Stimulated activated CD4-positive, alpha-beta T cell treated with anti-CD3 and anti-CD28 coated beads, Interleukin-15, amount 100 ng/mL, for 24 hours (primary cell): ENCODE results near the gene RREB1.

Experiments
- DNase-seq: peaks from one replicate; pipeline ENCODE4 v3.0.0-alpha.2; 2020

Gene RREB1

DNA sequence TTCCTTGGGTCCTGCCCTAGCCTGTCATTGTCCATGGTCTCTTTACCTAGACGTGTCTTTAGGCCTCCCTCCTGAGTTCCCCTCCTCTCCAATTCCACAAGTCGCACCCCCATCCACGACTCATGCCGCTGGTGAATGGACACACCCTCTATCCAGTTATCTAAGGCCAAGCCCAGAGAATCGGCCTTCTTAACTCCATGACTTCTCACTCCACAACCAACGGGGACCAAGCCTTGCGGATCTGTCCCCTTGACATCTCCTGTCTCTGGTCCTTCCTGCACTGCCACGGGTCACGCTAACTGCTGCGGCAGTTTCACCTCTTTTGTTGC, 7.0 kb upstream of the RREB1 start:
- no peak for DNase-seq

DNA sequence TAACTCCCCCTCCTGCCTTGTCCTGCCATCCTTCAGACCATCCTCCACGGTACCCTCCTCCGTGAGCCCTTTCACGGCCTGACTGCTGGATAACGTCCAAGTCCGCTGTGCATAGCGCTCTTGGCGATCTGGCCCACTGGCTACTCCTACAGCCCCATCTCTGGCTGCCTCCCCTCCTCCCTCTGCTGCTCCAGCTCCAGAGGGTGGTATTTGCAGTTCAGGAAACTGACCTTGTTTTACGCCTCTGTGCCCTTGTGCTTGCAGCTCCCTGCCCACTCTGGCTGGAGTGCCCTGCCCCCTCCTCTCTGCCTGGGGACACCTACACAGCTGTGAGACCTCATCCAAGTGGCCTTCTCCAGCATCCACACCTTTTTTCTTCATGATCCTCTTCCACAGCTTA, 6.5 kb upstream of the RREB1 start:
- no peak for DNase-seq

DNA sequence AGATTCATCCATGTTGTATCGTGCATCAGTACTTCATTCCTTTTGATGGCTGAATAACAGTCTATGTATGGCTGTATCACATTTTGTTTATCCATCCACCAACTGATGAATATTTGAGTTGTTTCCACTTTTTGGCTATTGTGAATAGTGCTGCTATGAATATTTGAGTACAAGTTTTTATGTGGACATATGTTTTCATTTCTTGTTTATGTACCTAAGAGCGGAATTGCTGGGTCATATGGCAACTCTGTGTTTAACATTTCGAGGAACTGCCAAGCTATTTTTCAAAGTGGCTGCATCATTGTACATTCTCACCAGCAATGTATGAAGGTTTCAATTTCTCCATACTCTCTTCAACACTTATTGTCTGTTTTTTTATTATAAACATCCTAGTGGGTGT, 3.0 kb upstream of the RREB1 start:
- no peak for DNase-seq

DNA sequence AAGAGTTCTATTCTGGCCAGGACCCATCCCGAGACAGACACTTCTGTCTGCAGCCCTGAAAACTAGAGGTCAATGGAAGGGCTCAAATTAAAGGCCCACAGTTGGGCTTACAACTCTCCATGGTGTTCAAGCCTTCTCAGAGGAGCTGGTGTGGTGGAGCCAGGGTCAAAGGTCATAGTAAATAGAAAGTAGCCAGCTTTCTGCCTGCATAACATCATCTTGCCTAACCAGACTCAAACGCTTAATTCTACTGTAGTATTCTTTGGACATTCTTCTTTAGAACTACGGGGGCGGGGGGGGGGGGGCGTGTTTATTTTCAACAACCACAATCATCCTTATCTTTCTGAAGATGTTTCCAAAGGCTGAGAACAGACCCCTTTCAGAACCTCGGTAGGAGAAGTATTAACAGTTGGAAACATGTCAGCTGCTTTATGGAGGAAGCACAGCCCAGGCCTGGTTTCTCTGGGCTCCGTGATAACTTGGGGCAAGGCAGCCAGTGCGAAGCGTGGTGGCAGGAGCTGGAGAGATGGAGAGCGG, 1.5 kb upstream of the RREB1 start:
- no peak for DNase-seq

DNA sequence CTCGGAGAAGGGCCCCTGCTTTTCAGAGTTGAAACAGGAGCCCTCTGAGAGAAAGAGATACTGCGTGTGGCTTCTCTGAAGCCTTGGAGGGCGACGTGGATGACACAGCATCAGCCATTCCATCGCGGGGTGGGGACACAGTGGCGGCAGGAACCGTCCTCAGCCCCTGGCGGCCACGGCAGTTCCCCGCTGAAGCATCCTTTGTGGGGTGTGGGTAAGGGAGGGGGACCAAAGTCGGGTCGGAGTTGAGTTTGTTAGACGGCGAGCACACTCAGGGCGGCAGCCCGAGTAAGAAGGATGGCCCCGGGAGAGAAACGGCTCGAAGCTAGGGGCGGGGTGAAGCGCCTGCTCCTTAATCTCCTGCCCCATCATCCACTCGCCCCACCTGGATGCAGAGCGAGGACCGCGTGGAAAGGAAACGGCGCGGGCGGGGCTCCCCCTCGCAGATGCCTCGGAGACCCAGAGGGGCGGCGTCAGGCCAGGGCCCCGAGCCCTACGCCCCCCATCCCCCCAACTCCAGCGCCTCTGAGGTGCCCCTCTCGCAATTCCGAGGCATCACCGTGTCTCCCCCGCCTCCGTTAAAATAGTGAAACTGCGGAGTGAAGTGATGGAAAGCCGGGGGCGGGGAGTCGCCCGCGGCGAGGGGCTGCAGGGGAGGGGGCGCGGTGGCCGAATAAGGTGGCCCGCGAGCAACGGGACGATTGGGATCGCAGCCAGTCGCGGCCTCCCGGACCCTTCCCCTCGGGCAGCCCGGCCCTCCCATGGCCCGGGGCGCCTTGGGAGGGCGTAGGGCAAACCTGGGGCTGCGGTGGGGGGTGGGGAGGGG, 796 bp upstream of the RREB1 start:
- peak; percentile 75 for DNase-seq

DNA sequence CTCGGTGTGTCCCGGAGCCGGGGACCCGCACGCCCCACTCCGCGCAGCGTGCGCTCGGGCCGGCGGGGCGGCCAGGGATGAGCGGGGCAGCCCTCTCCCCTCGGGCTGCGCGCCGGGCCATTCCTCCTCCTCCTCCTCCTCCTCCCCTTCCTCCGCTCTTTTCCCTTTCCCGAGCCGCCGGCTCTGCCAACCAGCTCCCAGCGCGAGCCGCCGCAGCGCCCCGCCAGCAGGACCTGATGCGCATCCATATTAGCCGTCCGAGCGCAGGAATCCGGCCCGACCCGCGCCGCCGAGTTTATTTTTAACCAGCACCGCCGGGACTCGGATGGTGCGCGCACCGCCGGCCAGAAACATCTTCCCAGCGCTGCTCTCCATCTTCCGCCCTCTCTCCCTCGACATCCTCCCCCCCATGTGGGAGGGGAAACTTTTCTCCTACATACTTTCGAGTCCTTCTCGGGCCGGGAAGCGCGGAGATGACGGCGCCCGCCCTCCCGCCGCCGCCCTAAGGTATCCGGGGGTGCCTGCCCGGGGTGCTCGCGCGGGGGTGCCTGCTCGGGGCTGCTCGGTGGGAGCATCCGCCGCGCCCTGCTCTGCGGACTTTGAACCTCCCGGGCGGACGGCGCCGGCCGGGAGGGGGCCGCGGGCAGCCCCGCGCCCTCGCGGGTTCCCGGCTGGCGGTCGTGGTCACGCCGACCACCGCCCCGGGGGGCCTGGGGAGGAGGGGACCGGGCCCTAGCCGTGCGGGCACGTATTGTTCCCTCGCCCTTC, 619 bp downstream of the RREB1 start:
- DNase-seq, result peak; percentile 62

DNA sequence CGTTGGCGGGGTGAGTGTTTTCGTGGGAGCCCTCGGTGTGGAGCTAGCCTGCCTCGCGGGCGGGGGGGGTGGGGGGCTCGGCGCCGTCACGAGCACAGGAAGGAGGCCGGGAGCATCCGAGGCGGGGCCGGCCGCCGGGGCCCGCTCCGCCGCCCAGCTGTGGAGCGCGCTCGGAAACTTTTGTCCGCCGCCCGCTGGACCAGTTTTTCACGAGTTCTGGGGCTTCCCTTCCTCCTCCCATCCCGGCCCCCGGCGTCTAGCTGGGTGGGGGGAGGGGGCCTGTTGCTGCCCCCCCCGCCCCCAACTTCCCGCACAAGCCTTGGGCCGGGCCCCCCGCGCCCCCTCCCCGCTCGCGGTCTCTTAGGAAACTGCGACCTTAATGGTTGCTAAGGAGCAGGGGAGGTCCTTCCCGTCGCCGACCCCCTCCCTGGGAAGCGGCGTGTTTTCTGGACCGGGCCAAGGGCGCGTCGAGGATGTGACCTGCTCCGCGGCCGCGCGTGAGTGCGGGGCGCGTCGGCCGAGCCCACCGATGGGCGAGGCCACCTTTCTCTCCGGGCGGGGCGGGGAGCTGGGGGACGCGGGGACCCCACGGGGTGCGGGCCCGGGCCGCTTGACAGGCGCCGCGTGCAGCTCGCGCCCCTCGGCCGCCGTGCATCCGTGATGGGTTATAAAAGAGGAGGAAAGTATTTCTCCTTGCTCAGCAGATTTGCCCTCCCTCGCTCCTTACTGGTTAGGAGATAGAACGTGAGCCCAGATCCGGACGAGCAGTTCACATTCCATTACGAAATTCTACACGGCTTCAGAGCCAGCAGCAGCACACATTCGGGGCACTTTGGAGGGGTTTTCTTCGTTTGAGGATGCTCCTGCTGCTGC, 1.4 kb downstream of the RREB1 start:
- DNase-seq, result peak; percentile 60

DNA sequence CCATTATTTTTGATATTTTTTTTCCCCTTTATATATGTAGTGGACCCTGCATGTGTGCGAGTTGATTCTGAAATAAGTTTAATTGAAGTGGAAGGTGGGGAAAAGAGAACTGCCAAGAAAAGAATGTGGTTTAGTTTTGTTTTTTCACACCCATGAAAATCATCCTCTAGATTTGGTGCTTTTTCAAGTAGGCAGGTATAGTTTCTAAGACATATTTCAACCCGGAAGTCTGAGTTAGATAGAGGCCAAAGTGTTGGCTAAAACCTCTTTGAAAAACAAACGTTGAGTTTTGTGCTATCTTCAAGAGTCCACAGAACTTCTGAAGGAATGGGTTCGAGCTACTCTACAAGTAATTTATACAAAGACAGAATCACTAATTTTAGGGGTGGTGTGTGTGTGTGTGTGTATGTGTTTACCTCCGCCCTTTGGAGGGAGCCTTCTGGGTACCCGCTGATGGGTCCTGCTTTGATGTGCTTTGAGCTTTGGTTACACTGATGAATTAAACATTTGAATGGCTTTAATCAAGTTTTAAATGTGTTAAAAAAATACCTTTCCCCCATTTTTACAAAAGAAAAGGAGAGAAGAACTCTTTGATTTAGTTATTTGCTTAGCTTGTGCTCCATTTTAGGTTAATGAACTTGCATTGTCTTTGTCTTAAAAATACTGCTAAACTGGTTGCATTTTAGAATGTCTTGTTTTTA, 2.5 kb downstream of the RREB1 start:
- no peak for DNase-seq

DNA sequence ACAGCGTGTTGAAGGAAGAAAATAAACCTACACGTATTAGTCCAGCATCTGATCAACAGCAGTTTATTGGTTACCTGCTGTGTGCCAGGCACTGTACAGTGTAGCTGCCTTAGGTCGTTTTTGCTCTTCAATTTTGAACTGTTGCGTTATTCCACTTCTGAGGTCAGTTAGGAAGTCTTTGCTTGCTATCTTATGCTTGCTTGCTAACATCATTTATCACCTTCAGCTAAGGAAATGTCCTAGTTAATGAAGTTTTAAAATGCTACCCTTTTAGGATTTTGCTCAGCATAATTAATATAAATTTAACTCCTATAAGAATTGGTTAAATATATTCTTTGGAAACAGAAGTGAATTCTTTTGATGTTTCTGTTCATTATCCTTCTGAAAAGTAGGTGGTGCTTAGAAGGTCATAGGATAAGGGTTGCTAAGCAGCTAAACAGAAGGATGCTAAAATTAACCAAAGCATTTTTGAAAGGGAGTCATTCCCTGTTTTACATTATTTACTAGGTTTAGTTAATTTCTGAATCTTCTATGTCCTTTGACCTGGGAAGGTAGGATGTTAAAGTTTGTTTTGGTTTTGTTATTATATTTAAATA, 3.4 kb downstream of the RREB1 start:
- no peak for DNase-seq

DNA sequence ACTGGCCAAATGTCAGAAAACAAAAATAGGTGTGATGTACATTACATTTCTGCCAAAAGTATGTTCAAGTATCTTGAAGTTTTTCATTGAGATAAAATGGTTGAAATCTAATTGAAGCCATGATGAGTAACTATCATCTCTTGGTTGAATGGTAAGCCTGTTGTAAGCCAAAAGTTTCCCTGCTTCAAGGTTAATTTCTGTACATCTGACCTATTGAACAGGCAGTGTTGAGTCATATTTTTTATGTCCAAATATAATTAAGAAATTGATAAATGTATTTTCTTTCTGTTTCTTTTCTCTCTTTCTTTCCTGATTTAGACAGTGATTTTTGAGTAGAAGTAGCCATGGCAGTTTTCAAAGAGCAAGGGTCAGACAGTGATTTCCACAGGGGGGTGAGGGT, 4.4 kb downstream of the RREB1 start:
- no peak for DNase-seq

DNA sequence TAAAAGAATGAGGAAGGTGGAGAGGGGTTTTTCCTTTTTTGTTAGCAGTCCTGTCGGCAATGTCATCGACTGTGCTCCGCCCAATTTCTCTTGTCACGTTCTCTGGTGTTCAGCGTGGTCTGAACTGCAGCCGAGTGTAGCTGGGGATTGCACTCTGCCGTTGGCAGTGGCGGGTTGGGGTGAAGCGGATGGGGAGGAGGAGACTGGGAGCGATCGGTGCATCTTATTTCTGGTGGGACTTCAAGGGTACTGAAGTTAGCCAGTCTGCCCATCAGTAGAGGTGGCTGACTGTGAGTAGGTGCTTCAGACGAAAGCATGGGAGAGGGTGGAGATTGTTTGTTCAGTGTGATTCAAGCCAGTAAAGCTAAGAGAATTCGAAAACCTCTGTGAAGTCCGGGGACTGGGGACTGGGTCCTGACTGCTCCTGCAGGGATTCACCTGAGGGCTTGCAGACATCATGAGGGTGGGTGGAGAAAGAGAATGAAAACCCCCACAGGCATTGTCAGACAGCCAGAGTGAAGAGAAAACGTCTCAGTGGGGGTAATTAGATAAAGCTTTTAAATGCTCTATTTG, 5.1 kb downstream of the RREB1 start:
- DNase-seq, result peak; percentile 58

DNA sequence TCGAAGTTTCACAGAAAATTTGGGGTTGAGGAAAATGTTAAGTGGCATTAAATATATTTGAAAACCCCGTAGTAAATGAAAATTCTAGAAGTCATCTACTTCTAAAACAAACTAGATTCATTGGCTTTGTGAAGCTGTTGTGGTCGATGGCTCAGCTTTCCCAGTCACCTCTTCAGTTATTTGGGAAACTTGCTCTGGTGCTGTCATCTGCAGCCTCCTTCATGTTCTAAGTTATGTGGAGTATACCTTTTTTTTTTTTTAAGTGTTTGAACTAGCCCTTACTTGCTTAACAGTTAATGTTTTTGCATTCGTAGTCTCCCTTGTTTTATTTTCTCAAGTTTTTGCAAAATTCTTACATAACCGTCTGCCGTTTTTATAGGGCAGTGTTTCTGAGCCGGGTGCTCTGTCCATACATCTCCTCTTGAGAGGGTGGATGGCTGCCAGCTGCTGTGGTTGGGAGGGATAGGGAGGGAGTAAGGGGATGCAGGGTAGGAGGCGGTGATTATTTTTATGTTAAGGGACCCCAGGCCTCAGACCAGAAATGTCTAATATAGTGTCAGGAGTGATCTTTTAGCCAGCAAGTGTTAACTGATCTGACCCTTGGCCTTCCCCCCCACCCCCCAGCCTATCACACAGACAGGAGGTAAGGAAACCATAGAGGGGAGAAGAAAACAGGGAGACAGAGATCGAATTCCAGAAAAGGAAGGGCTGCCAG, 7.1 kb downstream of the RREB1 start:
- DNase-seq, result no peak

DNA sequence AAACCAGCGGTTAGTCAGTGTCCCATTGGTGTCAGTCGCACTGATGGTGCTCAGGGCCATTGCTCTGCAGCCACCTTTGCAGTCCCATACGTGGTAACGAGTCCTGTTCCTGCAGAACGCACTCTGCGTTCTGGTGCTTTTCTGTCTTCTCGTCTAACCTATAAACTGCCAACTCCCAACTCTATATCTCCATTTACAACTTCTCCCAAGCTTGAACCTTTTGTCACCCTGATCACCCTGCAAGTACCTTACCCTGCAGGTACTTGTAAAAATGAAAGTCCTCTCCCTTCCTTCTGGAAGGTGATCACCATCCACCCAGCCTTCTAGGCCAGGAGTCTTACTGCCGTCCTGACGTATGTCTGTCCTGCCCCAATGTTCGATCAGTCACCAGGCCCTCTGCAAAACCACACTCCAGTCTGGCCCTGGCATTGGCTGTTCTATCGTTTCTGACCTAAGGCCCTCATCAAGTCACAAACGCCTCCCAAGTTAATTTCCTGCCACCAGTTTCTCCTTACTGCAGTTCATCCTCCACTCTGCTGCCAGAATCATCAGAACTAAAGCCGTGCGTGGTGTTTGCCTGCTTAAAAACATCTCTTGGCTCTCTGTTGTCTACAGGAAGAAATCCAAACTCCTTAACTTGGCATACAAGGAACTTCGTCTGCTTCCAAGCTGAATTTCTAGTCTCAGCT, 7.9 kb downstream of the RREB1 start:
- DNase-seq, result no peak

DNA sequence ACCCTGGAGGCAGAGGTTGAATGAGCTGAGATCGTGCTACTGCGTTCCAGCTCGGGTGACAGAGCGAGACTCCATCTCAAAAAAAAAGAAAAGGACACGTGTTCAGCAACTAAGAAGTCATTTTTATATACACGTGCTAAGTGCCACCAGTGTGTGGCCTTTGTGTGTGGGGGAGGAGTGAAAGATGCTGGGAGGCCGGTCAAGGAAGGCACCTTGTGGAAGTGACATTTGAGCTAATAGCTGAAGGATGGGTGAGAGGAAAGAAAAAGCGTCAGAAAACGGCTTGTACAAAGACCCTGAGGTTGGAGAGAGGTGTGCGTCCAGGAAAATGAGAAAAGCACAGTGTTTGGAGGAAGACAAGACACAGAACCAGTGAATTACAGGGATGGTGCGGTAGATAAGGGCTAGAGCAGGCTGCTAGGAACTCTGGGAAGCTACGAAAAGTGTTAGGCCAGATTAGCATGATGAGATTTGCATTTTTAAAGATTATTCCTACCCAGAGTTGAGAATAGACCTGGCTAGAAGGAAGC, 11.6 kb downstream of the RREB1 start:
- no peak for DNase-seq

DNA sequence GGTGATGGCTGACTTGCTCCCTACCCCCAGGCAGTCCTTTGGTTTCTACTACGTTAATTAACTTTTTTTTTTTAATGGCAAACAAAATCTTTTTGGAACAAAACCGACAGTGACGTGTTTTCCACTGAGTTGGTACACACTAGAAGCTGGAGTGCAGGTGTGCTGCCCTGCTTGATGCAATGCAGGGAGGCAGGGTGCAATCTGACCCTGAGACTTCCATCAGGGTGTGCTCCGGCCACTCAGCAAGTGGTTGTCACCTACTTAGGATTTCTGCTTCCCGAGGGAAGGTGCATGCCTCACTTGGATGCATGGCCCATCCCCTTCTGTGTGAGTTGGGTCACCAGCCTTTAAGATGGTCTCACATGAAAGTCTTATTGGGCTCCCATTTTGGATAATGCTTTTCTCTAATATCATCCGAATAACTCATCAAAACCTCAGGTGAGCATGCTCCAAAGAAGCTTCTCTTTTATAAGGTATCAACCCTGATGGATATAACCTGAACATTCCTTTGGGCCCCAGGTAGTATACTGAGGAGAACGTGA, 14.0 kb downstream of the RREB1 start:
- DNase-seq, result no peak

DNA sequence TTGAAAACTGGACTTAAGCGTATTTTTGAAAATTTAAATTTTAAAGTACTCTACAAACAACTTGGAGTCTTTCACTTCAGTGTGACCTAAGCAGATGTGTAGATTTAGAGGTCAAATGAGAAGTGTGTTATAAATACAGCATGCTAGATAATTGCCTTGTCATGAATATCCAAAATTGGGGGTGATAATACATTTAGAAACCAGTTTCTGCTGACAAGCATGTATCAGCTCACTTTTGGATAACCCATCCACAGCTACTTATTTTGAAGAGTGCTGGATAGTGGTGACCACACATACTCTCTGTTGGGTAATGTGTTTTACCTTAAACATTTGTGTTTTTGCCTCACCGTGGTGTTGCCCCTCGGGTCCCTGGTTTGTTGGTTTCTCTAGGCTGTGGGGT, 14.9 kb downstream of the RREB1 start:
- DNase-seq, result no peak

DNA sequence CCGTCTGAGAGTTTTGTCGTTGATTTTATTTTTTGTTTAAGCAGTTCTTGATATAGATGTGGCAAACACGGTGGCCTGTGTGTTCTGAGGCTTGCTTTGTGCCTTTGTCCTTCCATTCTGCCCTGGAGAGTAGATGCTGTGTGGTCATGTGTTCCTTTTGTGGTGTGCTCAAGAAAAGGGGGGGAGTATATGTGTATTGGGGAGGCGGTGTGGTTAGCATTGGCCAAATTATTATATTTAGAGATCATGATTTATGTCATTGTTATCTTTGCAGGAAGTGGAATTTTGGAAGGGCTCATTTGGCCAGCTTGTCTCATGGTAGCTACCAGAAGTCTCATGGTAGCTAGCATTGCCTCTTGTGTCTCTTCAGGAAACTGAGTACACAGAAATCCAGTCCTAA, 16.4 kb downstream of the RREB1 start:
- DNase-seq, result no peak

DNA sequence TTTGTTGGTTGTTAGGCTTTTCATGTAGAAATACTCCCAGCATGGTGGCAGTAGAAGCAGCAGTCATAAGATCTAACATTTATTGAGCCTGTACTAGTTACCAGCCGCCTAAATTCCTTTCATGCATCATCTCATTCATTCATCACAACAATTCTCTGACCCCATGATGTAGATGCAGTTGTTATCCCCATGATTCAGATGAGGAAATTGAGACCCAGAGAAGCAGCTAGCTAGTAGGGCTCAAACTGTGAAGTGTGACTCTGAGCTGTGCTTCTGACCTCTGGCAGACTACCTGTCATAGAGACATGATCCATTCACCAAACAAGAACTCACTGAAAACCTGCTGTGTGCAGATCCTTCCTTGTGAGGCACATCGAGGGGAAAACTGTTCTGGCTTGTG, 16.9 kb downstream of the RREB1 start:
- DNase-seq, result no peak

DNA sequence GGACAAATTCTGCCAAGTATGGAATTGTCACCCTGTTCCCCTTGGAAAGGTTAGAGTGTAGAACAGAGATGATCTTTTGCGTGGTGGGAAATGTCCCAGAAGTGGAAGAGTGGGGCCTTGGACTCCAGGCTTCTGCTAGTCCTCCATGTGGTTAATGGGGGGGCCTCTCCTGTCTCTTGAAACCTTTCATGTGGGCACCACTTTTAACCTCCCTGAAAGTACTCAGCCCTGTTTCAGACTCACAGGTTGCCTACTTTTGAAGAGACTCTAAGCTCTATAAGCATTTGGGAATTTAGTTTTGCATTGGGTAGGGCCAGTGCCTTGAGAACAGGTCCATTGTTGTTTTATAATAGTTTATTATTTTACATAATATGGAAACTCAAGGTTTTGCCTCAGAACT, 17.5 kb downstream of the RREB1 start:
- DNase-seq, result no peak

DNA sequence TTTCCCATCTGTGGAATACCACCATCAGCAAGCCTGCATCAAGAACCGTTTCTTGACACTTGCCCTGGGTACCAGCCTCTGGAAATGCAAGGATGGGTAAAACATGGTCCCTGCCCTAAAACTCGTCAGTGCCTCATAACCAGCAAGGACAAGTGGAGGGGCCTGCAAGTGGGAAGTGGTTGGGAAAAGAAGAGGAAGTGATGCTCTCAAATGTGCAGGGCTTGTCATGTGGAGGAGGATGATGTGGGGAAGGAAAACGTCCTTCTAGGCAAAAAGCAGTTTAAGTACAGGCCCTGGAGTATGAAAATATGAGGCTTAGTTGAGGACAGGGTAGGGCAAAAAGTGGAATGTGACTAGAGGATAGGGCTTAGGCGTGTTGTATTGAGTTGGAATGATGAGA, 19.0 kb downstream of the RREB1 start:
- DNase-seq, result no peak
